Mesenchymal stem cell (in vitro differentiated cells and primary cell): ENCODE results near the gene SYDE2.

ENCODE experiments used
- DNase-seq: peaks from one replicate; pipeline ENCODE4 v3.0.0-alpha.2; 2013
- H2AFZ ChIP-seq: one replicate; pipeline ENCODE4 v1.6.1; 2013; ENCODE audit warnings: low read depth, mild to moderate bottlenecking, control low read depth, inconsistent platforms, low read length, moderate library complexity
- H2AK5ac ChIP-seq: 2 replicates; pipeline ENCODE4 v1.6.1; 2013; ENCODE audit warnings: low read length, moderate library complexity, mild to moderate bottlenecking, inconsistent platforms; ENCODE audit not compliant: severe bottlenecking
- H2BK120ac ChIP-seq: one replicate; pipeline ENCODE4 v1.6.1; 2013; ENCODE audit warnings: low read depth, mild to moderate bottlenecking, inconsistent platforms, low read length, moderate library complexity
- H2BK12ac ChIP-seq, 2 experiments: one replicate each; pipeline ENCODE4 v1.6.1; 2013; ENCODE audit warnings: inconsistent platforms in 2 of 2, low read length in 2 of 2, mild to moderate bottlenecking in 2 of 2, moderate library complexity in 2 of 2, control low read depth in 1 of 2
- H2BK15ac ChIP-seq: one replicate; pipeline ENCODE4 v1.6.1; 2013; ENCODE audit warnings: mild to moderate bottlenecking, low read depth, inconsistent platforms; ENCODE audit not compliant: poor library complexity, severe bottlenecking
- H2BK5ac ChIP-seq: 2 replicates; pipeline ENCODE4 v1.6.1; 2013; ENCODE audit warnings: low read depth, mild to moderate bottlenecking, low read length, control low read depth, inconsistent platforms; ENCODE audit not compliant: poor library complexity, severe bottlenecking
- H3K14ac ChIP-seq, 2 experiments: one replicate each; pipeline ENCODE4 v1.6.1; 2013; ENCODE audit warnings: inconsistent platforms in 2 of 2, low read length in 2 of 2, control low read depth in 1 of 2, mild to moderate bottlenecking in 1 of 2, moderate library complexity in 1 of 2
- H3K18ac ChIP-seq, 2 experiments: one replicate each; pipeline ENCODE4 v1.6.1; 2013; ENCODE audit warnings: inconsistent platforms in 2 of 2, low read length in 2 of 2, control low read depth in 1 of 2, low read depth in 1 of 2, mild to moderate bottlenecking in 1 of 2
- H3K23ac ChIP-seq, 2 experiments: one replicate each; pipeline ENCODE4 v1.6.1; 2013; ENCODE audit warnings: inconsistent platforms in 2 of 2, low read length in 2 of 2, mild to moderate bottlenecking in 2 of 2, moderate library complexity in 2 of 2, control low read depth in 1 of 2
- H3K27ac ChIP-seq: 2 replicates; pipeline ENCODE4 v1.5.1; 2013; ENCODE audit warnings: mild to moderate bottlenecking, moderate library complexity, low read length, control low read depth, inconsistent platforms; ENCODE audit not compliant: poor library complexity, severe bottlenecking
- H3K27me3 ChIP-seq, 2 experiments: 2 replicates each; pipeline versions ENCODE4 v1.6.1 to v1.7.0; 2013; ENCODE audit warnings: low read length in 2 of 2, mild to moderate bottlenecking in 2 of 2, moderate library complexity in 2 of 2, control low read depth in 1 of 2, inconsistent platforms in 1 of 2; ENCODE audit not compliant: control insufficient read depth in 1 of 2, insufficient read depth in 1 of 2
- H3K36me3 ChIP-seq, 2 experiments: 2 replicates each; pipeline versions ENCODE4 v1.6.1 to v1.7.0; 2013; ENCODE audit warnings: low read length in 2 of 2, control low read depth in 1 of 2, inconsistent platforms in 1 of 2, low read depth in 1 of 2, mild to moderate bottlenecking in 1 of 2; ENCODE audit not compliant: insufficient read depth in 2 of 2, control insufficient read depth in 1 of 2
- H3K4ac ChIP-seq, 2 experiments: one replicate each; pipeline ENCODE4 v1.6.1; 2013; ENCODE audit warnings: inconsistent platforms in 2 of 2, low read length in 2 of 2, mild to moderate bottlenecking in 2 of 2, moderate library complexity in 2 of 2, control low read depth in 1 of 2, low read depth in 1 of 2
- H3K4me1 ChIP-seq: 2 replicates; pipeline ENCODE4 v1.6.1; 2013; ENCODE audit warnings: low read depth, low read length, control low read depth; ENCODE audit not compliant: control insufficient read depth, insufficient read depth
- H3K4me2 ChIP-seq: 2 replicates; pipeline ENCODE4 v1.6.1; 2013; ENCODE audit warnings: low read length, mild to moderate bottlenecking, inconsistent platforms; ENCODE audit not compliant: poor library complexity, severe bottlenecking
- H3K4me3 ChIP-seq, 2 experiments: 2 replicates each; pipeline versions ENCODE4 v1.5.1 to v1.7.0; 2013; ENCODE audit warnings: low read length in 2 of 2, mild to moderate bottlenecking in 2 of 2, control low read depth in 1 of 2, low read depth in 1 of 2; ENCODE audit not compliant: insufficient read depth in 1 of 2
- H3K79me1 ChIP-seq: replicated peaks from 2 replicates; pipeline ENCODE4 v1.6.1; 2013; ENCODE audit warnings: mild to moderate bottlenecking, control low read depth, low read length, inconsistent platforms; ENCODE audit not compliant: poor library complexity, severe bottlenecking
- H3K9ac ChIP-seq: 2 replicates; pipeline ENCODE4 v1.7.0; 2013; ENCODE audit warnings: mild to moderate bottlenecking, low read length, moderate library complexity
- H3K9me3 ChIP-seq: 2 replicates; pipeline ENCODE4 v1.7.0; 2013; ENCODE audit warnings: mild to moderate bottlenecking, low read length; ENCODE audit not compliant: control insufficient read depth
- H4K8ac ChIP-seq: one replicate; pipeline ENCODE4 v1.6.1; 2013; ENCODE audit warnings: inconsistent platforms, mild to moderate bottlenecking, low read length, moderate library complexity
- H4K91ac ChIP-seq: one replicate; pipeline ENCODE4 v1.6.1; 2013; ENCODE audit warnings: mild to moderate bottlenecking, low read length, inconsistent platforms
- WGBS: methylation state at CpG from one replicate; pipeline ENCODE4 v1.1.7; 2013; ENCODE audit warnings: mixed read lengths; 5-methylcytosine and 5-hydroxymethylcytosine counted together

Gene SYDE2

DNA sequence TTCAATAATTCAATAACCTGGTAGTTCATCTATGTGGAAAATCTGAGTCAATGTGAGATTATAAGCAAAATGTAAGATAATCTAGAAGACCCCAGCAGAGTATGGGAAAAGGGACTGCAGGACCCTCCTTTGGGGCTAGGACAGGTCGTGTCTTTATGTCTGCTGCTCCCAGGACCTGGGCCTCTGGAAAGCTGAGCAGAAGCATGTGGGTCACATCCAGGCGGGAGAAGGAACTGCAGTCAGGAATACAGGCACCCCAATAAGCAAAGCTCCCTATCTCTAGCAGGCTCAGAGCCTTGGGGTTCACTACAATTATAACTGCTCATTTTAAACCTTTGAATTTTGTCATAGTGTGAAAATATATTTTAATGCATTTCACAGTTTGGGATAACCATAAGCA is 78.6 kb downstream of the SYDE2 start:
- Histone ChIP-seq H3K4ac (no peak overlapping the region), H3K27me3 (no peaks in the 10 kb centered on the region), H3K9me3 (no peaks in the 10 kb centered on the region), H3K4me3 (no peak overlapping the region), H3K4me1 (no peaks in the 10 kb centered on the region), H4K8ac (no peak overlapping the region), H3K18ac (no peak overlapping the region), H2BK15ac (no peak overlapping the region), H3K27ac (no peak overlapping the region), H2BK5ac (no peak overlapping the region), H3K9ac (no peak overlapping the region), H3K14ac (no peak overlapping the region), H3K79me1 (no peaks in the 10 kb centered on the region), H3K4me2 (no peak overlapping the region), H3K23ac (no peak overlapping the region), H2BK12ac (no peak overlapping the region), H2AK5ac (no peak overlapping the region), H2AFZ (no peak overlapping the region), H4K91ac (no peak overlapping the region), H2BK120ac (no peak overlapping the region), H3K36me3 (peaks cover 0 to 6% of the 10 kb centered on the region in 2 experiments)
- DNase-seq = no peak
- WGBS = 70% methylated on average over 2 of the region's 2 CpGs

GRCh38 chr1:85121744-85122143 is 79.1 kb downstream of the SYDE2 start:
- Histone ChIP-seq H2BK12ac (no peak overlapping the region), H3K4me1 (no peaks in the 10 kb centered on the region), H4K91ac (no peak overlapping the region), H4K8ac (no peak overlapping the region), H3K9me3 (no peaks in the 10 kb centered on the region), H3K23ac (no peak overlapping the region), H3K27me3 (no peaks in the 10 kb centered on the region), H3K4ac (no peak overlapping the region), H3K4me2 (no peak overlapping the region), H2BK15ac (no peak overlapping the region), H2BK5ac (no peak overlapping the region), H3K18ac (no peak overlapping the region), H3K79me1 (no peaks in the 10 kb centered on the region), H3K9ac (no peak overlapping the region), H3K14ac (no peak overlapping the region), H3K4me3 (no peak overlapping the region), H2AFZ (no peak overlapping the region), H2BK120ac (no peak overlapping the region), H2AK5ac (no peak overlapping the region), H3K36me3 (peaks cover 0 to 5% of the 10 kb centered on the region in 2 experiments), H3K27ac (no peak overlapping the region)
- WGBS = 100% methylated on average over 1 of the region's 4 CpGs
- no peak for DNase-seq

- H2BK120ac ChIP-seq = no peak overlapping the region
- WGBS = 100% methylated on average over 1 of the region's 1 CpG
- H2BK12ac ChIP-seq = no peak overlapping the region
- DNase-seq = no peak
- no peaks in the 10 kb centered on the region for H3K27me3 ChIP-seq
- peaks cover 0 to 3% of the 10 kb centered on the region in 2 experiments for H3K36me3 ChIP-seq
- H3K4ac ChIP-seq = no peak overlapping the region
- no peak overlapping the region for H3K18ac ChIP-seq
- no peaks in the 10 kb centered on the region for H3K79me1 ChIP-seq
- no peak overlapping the region for H3K4me3 ChIP-seq
- no peak overlapping the region for H2AK5ac ChIP-seq
- no peak overlapping the region for H3K9ac ChIP-seq
- H3K23ac ChIP-seq = no peak overlapping the region
- no peak overlapping the region for H4K91ac ChIP-seq
- H3K4me1 ChIP-seq = no peaks in the 10 kb centered on the region
- no peak overlapping the region for H2BK5ac ChIP-seq
- no peak overlapping the region for H3K4me2 ChIP-seq
- no peak overlapping the region for H2AFZ ChIP-seq
- no peak overlapping the region for H3K27ac ChIP-seq
- no peak overlapping the region for H3K14ac ChIP-seq
- no peak overlapping the region for H2BK15ac ChIP-seq
- H3K9me3 ChIP-seq = no peaks in the 10 kb centered on the region
- H4K8ac ChIP-seq = no peak overlapping the region
Observed at GRCh38 chr1:85118751-85119150, 82.1 kb downstream of the SYDE2 start.

DNA sequence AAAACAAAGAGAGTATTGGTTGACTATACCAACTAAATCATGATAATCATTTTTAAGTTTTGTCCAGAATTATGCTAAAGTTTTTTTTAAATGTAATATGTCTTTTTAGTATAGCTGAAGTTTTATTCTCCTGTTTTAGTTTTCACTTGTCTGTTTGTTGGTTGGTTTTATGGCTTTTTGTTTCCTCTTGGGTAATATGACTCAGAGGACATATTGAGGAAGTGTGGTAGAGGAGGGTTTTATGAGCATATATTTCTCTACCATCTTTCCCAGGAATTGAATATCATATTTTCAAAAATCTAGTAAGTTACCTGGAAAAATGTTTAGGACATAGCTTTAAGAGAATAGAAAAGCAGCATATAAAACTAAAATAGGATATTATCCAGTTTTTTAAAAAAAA is 84.0 kb downstream of the SYDE2 start:
- Histone ChIP-seq H3K9ac (no peak overlapping the region), H3K4me2 (no peak overlapping the region), H4K8ac (no peak overlapping the region), H3K18ac (no peak overlapping the region), H3K4me1 (no peaks in the 10 kb centered on the region), H2AFZ (no peak overlapping the region), H2BK120ac (no peak overlapping the region), H3K36me3 (peaks cover 0 to 3% of the 10 kb centered on the region in 2 experiments), H3K14ac (no peak overlapping the region), H4K91ac (no peak overlapping the region), H3K23ac (no peak overlapping the region), H3K9me3 (no peaks in the 10 kb centered on the region), H3K27ac (no peak overlapping the region), H3K27me3 (no peaks in the 10 kb centered on the region), H3K4ac (no peak overlapping the region), H3K79me1 (no peaks in the 10 kb centered on the region), H2BK15ac (no peak overlapping the region), H2AK5ac (no peak overlapping the region), H3K4me3 (no peak overlapping the region), H2BK12ac (no peak overlapping the region), H2BK5ac (no peak overlapping the region)
- peak; percentile 3 for DNase-seq
